K562 (cell line): ENCODE measurements around the gene PRSS38. TPM values are rescaled to one million over a fixed set of nuclear protein-coding genes. Genes with fewer than 3 reads are reported as not detected.

Experiments
- ATAC-seq: fragments of 200-7000 bp; cut with Tn5 transposase; 3 replicates; pipeline ENCODE4 v1.9.1; 2020; ENCODE audit warnings: moderate library complexity
- BruUV-seq: library from RNA; stranded (reverse); fragments of 400-500 nt; replicated peaks from 2 replicates; lab custom pipeline; 2021; lab: Mats Ljungman, UMichigan
- CTCF ChIA-PET: fragments of 300-600 bp; formaldehyde crosslinking; extraction: SDS; loops from one replicate; lab custom pipeline; 2021; ENCODE audit warnings: low intra/inter-chr PET ratio; lab: Yijun Ruan, JAX
- POLR2A ChIA-PET: fragments of 300-600, 350-650 bp; sonication (Branson Sonifier 250); formaldehyde crosslinking; extraction: SDS; loops from one replicate; lab custom pipeline; 2021; ENCODE audit warnings: antibody characterized with exemption, inconsistent platforms; lab: Yijun Ruan, JAX
- DNase-seq, 4 experiments: peaks; one replicate each; pipeline versions ENCODE4 v3.0.0 to v3.0.0-alpha.2; 2011 to 2018; ENCODE audit warnings: low spot score in 3 of 4, mixed read lengths in 3 of 4; ENCODE audit errors: extremely low read depth in 1 of 4
- FAIRE-seq: peaks from 2 replicates; lab custom pipeline; 2011; peaks lifted over from hg19 to GRCh38; lab: Jason Lieb, UNC
- H2AFZ ChIP-seq: 2 replicates; pipeline ENCODE4 v1.6.0; 2011; ENCODE audit warnings: low read depth, low read length, control low read depth, inconsistent platforms
- H3K27ac ChIP-seq: fragments of 200-600 bp; 3 replicates; pipeline ENCODE4 v1.8.0; 2011; ENCODE audit warnings: low read depth, mild to moderate bottlenecking, control low read depth, inconsistent platforms, low read length, moderate library complexity, mixed read lengths; ENCODE audit errors: extremely low read depth
- H3K27me3 ChIP-seq, 2 experiments: fragments of 300-600 bp in 1 of 2; 2 replicates in 1 of 2; 3 replicates in 1 of 2; pipeline versions ENCODE4 v1.6.0 to v1.8.0; 2011; ENCODE audit warnings: inconsistent platforms in 2 of 2, low read length in 2 of 2, mild to moderate bottlenecking in 1 of 2, mixed read lengths in 1 of 2, moderate library complexity in 1 of 2; ENCODE audit not compliant: control insufficient read depth in 2 of 2, insufficient read depth in 2 of 2
- H3K36me3 ChIP-seq: fragments of 300-600 bp; 3 replicates; pipeline ENCODE4 v1.8.0; 2011; ENCODE audit warnings: mild to moderate bottlenecking, low read length, inconsistent platforms; ENCODE audit not compliant: control insufficient read depth, insufficient read depth
- H3K4me1 ChIP-seq, 2 experiments: fragments of 200-600 bp in 1 of 2; replicated peaks in 1 of 2; 2 replicates in 1 of 2; 3 replicates in 1 of 2; pipeline versions ENCODE4 v1.5.1 to v1.8.0; 2011; ENCODE audit warnings: inconsistent platforms in 2 of 2, low read length in 2 of 2, mild to moderate bottlenecking in 1 of 2, mixed read lengths in 1 of 2, moderate library complexity in 1 of 2; ENCODE audit not compliant: control insufficient read depth in 2 of 2, insufficient read depth in 2 of 2
- H3K4me2 ChIP-seq: 2 replicates; pipeline ENCODE4 v1.6.1; 2011; ENCODE audit warnings: low read length, control low read depth, inconsistent platforms, mixed read lengths; ENCODE audit not compliant: insufficient read depth
- H3K4me3 ChIP-seq: fragments of 200-600 bp; sonication (generic), shearing (Covaris generic); 2 replicates; pipeline ENCODE4 v1.5.1; 2016; ENCODE audit warnings: control low read depth, inconsistent platforms
- H3K79me2 ChIP-seq: fragments of 200-600 bp; 3 replicates; pipeline ENCODE4 v1.8.0; 2011; ENCODE audit warnings: low read length, inconsistent platforms; ENCODE audit not compliant: control insufficient read depth, insufficient read depth
- H3K9ac ChIP-seq, 2 experiments: 2 replicates each; pipeline versions ENCODE4 v1.6.0 to v1.6.1; 2011; ENCODE audit warnings: low read depth in 2 of 2, low read length in 2 of 2, control low read depth in 1 of 2, inconsistent platforms in 1 of 2, mild to moderate bottlenecking in 1 of 2, mixed read lengths in 1 of 2; ENCODE audit not compliant: insufficient read depth in 1 of 2
- H3K9me1 ChIP-seq: one replicate; pipeline ENCODE4 v1.6.0; 2011; ENCODE audit warnings: inconsistent platforms, mild to moderate bottlenecking, low read length, moderate library complexity; ENCODE audit not compliant: control insufficient read depth, insufficient read depth
- H3K9me3 ChIP-seq: replicated peaks from 2 replicates; pipeline ENCODE4 v1.5.1; 2011; ENCODE audit warnings: low read depth, low read length, inconsistent platforms; ENCODE audit not compliant: control insufficient read depth, insufficient read depth
- H4K20me1 ChIP-seq: replicated peaks from 2 replicates; pipeline ENCODE4 v1.6.1; 2011; ENCODE audit warnings: low read length, inconsistent platforms, mixed read lengths; ENCODE audit not compliant: control insufficient read depth, insufficient read depth
- BDP1 ChIP-seq: IDR thresholded peaks from 3 replicates; pipeline ENCODE4 v1.6.1; 2011; ENCODE audit not compliant: insufficient read length, insufficient read depth
- FOXK1 ChIP-seq: sonication (generic); formaldehyde crosslinking; IDR thresholded peaks from 2 replicates; pipeline ENCODE4 v1.8.0; 2022; ENCODE audit warnings: missing genetic modification reagents, mild to moderate bottlenecking, borderline replicate concordance
- JUND ChIP-seq, 2 experiments: IDR thresholded peaks; 2 replicates in 1 of 2; 3 replicates in 1 of 2; pipeline ENCODE4 v1.6.1; 2011; ENCODE audit warnings: borderline replicate concordance in 2 of 2, low read depth in 2 of 2, low read length in 2 of 2, improper control_type of control experiment in 1 of 2, missing biosample characterization in 1 of 2, missing genetic modification characterization in 1 of 2, missing genetic modification reagents in 1 of 2
- NCOA6 ChIP-seq: fragments of 450-650 bp; IDR thresholded peaks from 2 replicates; pipeline ENCODE4 v1.6.1; 2017; ENCODE audit warnings: mild to moderate bottlenecking
- XRCC3 ChIP-seq: fragments of 450-650 bp; IDR thresholded peaks from 2 replicates; pipeline ENCODE4 v1.6.1; 2017; ENCODE audit warnings: mild to moderate bottlenecking, moderate library complexity
- WGBS: fragments of 100-300 bp; shearing (Covaris generic); methylation state at CpG from one replicate; pipeline ENCODE4 v1.1.6; 2016; ENCODE audit warnings: low coverage, mixed read lengths; ENCODE audit not compliant: insufficient coverage; ENCODE audit errors: missing lambda C conversion rate; 5-methylcytosine and 5-hydroxymethylcytosine counted together
- in situ Hi-C: fragments of 300-500 bp; cut with MboI; formaldehyde crosslinking; loops from 4 replicates; pipeline ENCODE4 v1.15.0; 2018; ENCODE audit warnings: inconsistent platforms, mixed read lengths
- intact Hi-C: fragments of 100-400 bp; cut with micrococcal nuclease; formaldehyde crosslinking; loops from 2 replicates; pipeline ENCODE4 v1.14.2; 2022
- polyA plus RNA-seq, 8 experiments: library from polyadenylated mRNA; depleted of rRNA in 4 of 8; stranded (reverse) in 5 of 8; unstranded in 3 of 8; fragments of >200 nt; fragmentation: Nextera tagmentation in 2 of 8; fragmentation: Illumina TruSeq in 1 of 8; extraction: Ambion mirVana in 2 of 8; extraction: Trizol in 1 of 8; gene quantifications; 2 replicates each; pipeline versions ENCODE4 v1.2.1 to v1.2.3, GENCODE V29; 2011 to 2014; ENCODE audit warnings: inconsistent platforms in 1 of 8, missing spikeins in 1 of 8
- total RNA-seq, 7 experiments: library from RNA; depleted of rRNA in 6 of 7; stranded (reverse); fragments of >200 nt in 6 of 7; fragmentation: Illumina TruSeq in 2 of 7; extraction: Trizol in 2 of 7; gene quantifications; 2 replicates each; pipeline versions ENCODE4 v1.2.1 to v1.2.3, GENCODE V29; 2011 to 2021; ENCODE audit warnings: low replicate concordance in 1 of 7
- TF ChIP-seq, protein P1 (sequence below), 2 experiments: fragments of 450-650 bp in 1 of 2; sonication (generic) in 1 of 2; formaldehyde crosslinking in 1 of 2; IDR thresholded peaks; 2 replicates each; pipeline versions ENCODE4 v1.7.1 to v1.9.0; 2016 to 2022; ENCODE audit warnings: inconsistent platforms in 1 of 2, mild to moderate bottlenecking in 1 of 2, missing genetic modification reagents in 1 of 2
- TF ChIP-seq, protein P2 (sequence below): fragments of 250-450 bp; sonication (Bioruptor Pico); IDR thresholded peaks from 2 replicates; pipeline ENCODE4 v1.5.1; 2021; ENCODE audit warnings: mild to moderate bottlenecking
- TF ChIP-seq, protein P3 (sequence below): sonication (generic); formaldehyde crosslinking; IDR thresholded peaks from 2 replicates; pipeline ENCODE4 v1.8.0; 2022; ENCODE audit warnings: mild to moderate bottlenecking, missing genetic modification reagents

PRSS38 gene
- total and polyA plus RNA-seq, 9 of the 15 experiments (the other 6 are each of a cell fraction or from before 2014, with no cell fraction given), result 0.09 to 0.14 TPM; not detected in 7

DNA sequence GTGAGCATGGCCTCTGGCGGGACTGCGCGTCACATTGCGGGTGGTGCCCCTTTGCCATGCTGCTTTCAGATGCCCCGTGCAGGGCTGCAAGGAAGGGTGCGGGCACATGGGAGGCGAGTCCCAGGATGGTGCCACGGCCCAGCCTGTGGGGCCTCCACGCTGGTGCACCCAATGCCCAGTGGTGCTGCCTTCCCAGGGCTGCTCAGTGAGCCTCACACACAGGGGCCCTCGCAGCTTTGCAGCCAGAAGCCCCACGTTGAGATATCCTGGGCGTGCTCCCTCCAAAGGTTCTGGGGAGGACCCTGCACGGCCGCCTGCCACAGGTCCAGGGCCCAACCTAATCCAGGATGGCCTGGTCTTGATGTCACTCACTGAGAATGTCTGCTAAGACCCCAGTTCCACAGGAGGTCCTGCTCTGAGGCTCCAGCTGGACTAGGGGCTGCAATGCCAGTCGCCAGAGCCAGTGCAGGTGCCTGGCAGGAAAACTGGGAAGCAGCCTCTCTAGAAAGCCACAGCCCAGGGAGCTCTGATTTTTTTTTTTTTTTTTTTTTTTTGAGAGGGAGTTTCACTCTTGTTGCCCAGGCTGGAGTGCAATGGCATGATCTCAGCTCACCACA is 34.1 kb upstream of the PRSS38 start:
- in situ Hi-C loops, result no loop called here
- H3K27ac ChIP-seq, result no peak overlapping the region
- H3K9ac ChIP-seq, result no peak overlapping the region
- no peaks in the 10 kb centered on the region for H3K9me3 ChIP-seq
- no peak overlapping the region for H3K4me2 ChIP-seq
- H3K27me3 ChIP-seq, result peaks cover under 1 to 2% of the 10 kb centered on the region in 2 experiments; a peak in 1 of 5 replicates
- intact Hi-C loops, result no loop called here
- ChIA-PET POLR2A (interaction anchor here (0.6 to 0.7 kb wide), 4 partner anchors 11 to 1781 kb away, joined by 3 to 4 read pairs (median 3); no protein-coding TSS in a partner anchor), CTCF (no interaction called here)
- no peak for FAIRE-seq
- H3K4me1 ChIP-seq, result peaks cover 0 to 10% of the 10 kb centered on the region in 2 experiments; a peak in 1 of 5 replicates
- H3K79me2 ChIP-seq, result no peaks in the 10 kb centered on the region
- peaks cover 2% of the 10 kb centered on the region; the same call in 1 of the 2 replicates for H4K20me1 ChIP-seq
- H3K36me3 ChIP-seq, result peaks cover 18% of the 10 kb centered on the region; the same call in 2 of the 3 replicates
- no peak for ATAC-seq
- 83% methylated on average over 13 of the region's 15 CpGs for WGBS
- no TSS peak for BruUV-seq
- H2AFZ ChIP-seq, result no peak overlapping the region
- no peak overlapping the region for H3K4me3 ChIP-seq
- no peaks in the 10 kb centered on the region for H3K9me1 ChIP-seq
- DNase-seq, result no peak
- TF ChIP-seq, protein P1, sequence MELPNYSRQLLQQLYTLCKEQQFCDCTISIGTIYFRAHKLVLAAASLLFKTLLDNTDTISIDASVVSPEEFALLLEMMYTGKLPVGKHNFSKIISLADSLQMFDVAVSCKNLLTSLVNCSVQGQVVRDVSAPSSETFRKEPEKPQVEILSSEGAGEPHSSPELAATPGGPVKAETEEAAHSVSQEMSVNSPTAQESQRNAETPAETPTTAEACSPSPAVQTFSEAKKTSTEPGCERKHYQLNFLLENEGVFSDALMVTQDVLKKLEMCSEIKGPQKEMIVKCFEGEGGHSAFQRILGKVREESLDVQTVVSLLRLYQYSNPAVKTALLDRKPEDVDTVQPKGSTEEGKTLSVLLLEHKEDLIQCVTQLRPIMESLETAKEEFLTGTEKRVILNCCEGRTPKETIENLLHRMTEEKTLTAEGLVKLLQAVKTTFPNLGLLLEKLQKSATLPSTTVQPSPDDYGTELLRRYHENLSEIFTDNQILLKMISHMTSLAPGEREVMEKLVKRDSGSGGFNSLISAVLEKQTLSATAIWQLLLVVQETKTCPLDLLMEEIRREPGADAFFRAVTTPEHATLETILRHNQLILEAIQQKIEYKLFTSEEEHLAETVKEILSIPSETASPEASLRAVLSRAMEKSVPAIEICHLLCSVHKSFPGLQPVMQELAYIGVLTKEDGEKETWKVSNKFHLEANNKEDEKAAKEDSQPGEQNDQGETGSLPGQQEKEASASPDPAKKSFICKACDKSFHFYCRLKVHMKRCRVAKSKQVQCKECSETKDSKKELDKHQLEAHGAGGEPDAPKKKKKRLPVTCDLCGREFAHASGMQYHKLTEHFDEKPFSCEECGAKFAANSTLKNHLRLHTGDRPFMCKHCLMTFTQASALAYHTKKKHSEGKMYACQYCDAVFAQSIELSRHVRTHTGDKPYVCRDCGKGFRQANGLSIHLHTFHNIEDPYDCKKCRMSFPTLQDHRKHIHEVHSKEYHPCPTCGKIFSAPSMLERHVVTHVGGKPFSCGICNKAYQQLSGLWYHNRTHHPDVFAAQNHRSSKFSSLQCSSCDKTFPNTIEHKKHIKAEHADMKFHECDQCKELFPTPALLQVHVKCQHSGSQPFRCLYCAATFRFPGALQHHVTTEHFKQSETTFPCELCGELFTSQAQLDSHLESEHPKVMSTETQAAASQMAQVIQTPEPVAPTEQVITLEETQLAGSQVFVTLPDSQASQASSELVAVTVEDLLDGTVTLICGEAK (IDR thresholded peaks at IDR 0.05), result no peak
- TF ChIP-seq, protein P1 (CRISPR knock-in tag; IDR thresholded peaks at IDR 0.05), result no peak
- TF ChIP-seq NCOA6 (no peak), JUND (IDR thresholded peaks at IDR 0.05; ENCODE audit: borderline replicate concordance, low read depth, low read length) (no peak), JUND (tag; IDR thresholded peaks at IDR 0.05; ENCODE audit: borderline replicate concordance, low read depth, low read length) (no peak), BDP1 (no peak), FOXK1 (CRISPR knock-in tag) (no peak), XRCC3 (no peak)
- TF ChIP-seq, protein P2, sequence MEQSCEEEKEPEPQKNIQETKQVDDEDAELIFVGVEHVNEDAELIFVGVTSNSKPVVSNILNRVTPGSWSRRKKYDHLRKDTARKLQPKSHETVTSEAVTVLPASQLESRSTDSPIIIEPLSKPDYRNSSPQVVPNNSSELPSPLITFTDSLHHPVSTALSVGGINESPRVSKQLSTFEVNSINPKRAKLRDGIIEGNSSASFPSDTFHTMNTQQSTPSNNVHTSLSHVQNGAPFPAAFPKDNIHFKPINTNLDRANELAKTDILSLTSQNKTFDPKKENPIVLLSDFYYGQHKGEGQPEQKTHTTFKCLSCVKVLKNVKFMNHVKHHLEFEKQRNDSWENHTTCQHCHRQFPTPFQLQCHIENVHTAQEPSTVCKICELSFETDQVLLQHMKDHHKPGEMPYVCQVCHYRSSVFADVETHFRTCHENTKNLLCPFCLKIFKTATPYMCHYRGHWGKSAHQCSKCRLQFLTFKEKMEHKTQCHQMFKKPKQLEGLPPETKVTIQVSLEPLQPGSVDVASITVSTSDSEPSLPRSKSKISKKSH (CRISPR knock-in tag), result no peak
- TF ChIP-seq, protein P3, sequence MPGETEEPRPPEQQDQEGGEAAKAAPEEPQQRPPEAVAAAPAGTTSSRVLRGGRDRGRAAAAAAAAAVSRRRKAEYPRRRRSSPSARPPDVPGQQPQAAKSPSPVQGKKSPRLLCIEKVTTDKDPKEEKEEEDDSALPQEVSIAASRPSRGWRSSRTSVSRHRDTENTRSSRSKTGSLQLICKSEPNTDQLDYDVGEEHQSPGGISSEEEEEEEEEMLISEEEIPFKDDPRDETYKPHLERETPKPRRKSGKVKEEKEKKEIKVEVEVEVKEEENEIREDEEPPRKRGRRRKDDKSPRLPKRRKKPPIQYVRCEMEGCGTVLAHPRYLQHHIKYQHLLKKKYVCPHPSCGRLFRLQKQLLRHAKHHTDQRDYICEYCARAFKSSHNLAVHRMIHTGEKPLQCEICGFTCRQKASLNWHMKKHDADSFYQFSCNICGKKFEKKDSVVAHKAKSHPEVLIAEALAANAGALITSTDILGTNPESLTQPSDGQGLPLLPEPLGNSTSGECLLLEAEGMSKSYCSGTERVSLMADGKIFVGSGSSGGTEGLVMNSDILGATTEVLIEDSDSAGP (CRISPR knock-in tag), result no peak
